Ishikawa (cell line): ENCODE data around the gene AGMO.

ENCODE experiments used
- CEBPB ChIP-seq: IDR thresholded peaks from 2 replicates; pipeline ENCODE4 v1.6.1; 2012
- CREB1 ChIP-seq: IDR thresholded peaks from 2 replicates; pipeline ENCODE4 v1.6.1; 2012; ENCODE audit warnings: low read depth
- NFIC ChIP-seq: IDR thresholded peaks from 2 replicates; pipeline ENCODE4 v1.6.1; 2012
- USF1 ChIP-seq: IDR thresholded peaks from 2 replicates; pipeline ENCODE4 v1.6.1; 2012

DNA sequence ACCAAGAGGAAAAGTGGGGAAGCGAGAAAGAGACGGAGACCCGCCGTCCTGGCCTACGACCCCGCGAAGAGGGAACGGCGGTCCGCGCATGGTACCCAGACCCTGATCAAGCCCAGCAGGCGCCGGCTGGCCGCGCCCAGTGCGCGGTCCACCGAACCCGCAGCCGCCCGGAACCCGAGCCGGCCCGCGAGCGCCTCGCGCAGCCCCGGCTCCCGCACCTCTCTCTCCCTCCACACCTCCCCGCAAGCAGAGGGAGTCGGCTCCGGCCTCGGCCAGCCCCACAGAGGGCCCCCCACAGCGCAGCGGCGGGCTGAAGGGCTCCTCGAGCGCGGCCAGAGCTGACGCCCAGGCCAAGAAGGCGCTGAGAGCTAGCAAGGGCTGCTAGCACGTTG is 164.7 kb downstream of the AGMO start:
- no peak for TF ChIP-seq CREB1
- no peak for TF ChIP-seq CEBPB
- no peak for TF ChIP-seq USF1
- TF ChIP-seq NFIC = no peak
